T-helper 1 cell treated with Interleukin-12 subunit alpha and Interleukin-12 subunit beta and Interleukin-4 antibody, amounts not matched to agents 30 ng/mL and 1 ng/mL, for 36 hours (primary cell): ENCODE measurements around the gene BOD1. TPM values are rescaled to one million over a fixed set of nuclear protein-coding genes. Genes with fewer than 3 reads are reported as not detected.

Experiments
- intact Hi-C: fragments of 100-400 bp; cut with micrococcal nuclease; formaldehyde crosslinking; loops from one replicate; pipeline ENCODE4 v1.15.1; 2024
- total RNA-seq: library from RNA; stranded (reverse); gene quantifications from 2 replicates; pipeline ENCODE4 v1.2.3, GENCODE V29; 2022

BOD1 gene
- total RNA-seq, 1 donor from 2014 or later, result 19.7 TPM

DNA sequence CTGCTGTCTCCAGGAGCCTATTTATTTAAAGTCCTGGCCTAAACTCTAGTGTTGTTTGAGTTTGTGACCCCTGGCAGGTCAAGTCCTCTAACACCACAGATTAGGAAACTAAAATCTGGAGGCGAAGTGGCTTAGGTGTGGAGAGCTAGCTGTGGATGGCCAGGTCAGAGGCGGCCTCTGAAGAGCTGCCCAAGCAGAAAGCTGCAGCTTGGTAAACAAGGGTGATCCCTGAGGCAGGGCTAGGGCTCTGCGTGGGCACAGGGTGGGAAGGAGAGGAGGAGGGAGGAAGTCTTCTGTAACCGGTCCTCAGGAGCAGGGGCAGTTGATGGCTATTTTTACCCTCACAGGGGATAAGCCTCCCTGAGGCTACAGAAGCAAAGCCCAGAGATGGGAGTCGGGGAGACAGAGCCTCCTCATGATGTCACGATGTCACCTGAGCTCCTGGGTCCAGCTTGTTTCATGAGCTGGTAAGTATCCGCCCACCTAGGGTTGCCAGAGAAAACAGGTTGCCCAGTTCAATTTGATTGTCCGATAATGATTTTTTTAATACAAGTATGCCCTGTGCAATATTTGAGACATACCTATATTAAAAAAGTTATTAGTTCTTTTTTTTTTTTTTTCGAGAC lies 25.9 kb upstream of the BOD1 start:
- intact Hi-C loops, result no loop called here

- intact Hi-C loops, result no loop called here
These were observed 23.8 kb upstream of the BOD1 start for GRCh38 chr5:173640156-173640804.

GRCh38 chr5:173638126-173639040 lies 21.9 kb upstream of the BOD1 start:
- intact Hi-C loops, result no loop called here

- intact Hi-C loops, result no loop called here
These were observed 20.9 kb upstream of the BOD1 start for GRCh38 chr5:173637340-173637739.

- intact Hi-C loops, result no loop called here
These were observed 18.1 kb upstream of the BOD1 start for GRCh38 chr5:173634465-173634983.

DNA sequence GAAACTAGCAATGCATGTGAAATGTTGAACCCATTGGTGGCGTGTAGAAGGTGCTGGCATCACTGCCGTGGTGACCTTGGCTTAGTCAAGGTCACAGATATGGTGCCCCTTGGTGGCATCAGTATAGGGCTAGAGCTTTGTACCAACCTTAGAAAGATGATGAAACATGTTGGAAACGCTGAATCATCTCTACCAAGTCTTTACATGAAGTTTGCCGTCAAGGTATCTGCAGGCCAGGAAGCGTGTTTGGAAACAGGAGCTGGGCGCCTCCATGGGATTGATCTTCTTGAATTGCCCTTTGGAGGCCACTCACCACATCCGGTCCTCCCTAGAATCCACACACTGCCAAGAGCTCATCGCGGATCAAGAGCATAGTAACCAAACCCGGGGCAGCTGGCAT lies 16.9 kb upstream of the BOD1 start:
- intact Hi-C loops, result no loop called here

DNA sequence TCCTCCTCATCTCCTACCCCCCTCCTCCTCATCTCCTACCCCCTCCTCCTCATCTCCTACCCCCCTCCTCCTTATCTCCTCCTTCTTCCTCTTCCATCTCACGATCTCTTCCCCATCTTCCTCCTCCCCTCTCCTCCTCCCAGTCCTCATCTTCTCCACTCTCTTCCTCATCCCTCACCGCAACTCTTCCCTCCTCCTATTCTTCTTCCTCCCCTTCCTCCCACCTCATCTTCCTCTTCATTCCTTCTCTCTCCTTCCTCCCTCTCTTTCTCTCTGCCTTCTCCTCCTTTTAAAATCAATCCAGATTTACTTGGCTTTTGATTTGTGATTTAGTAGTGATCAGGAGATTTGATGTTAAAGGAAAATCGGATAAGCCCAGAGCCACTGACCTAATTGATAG lies 15.0 kb upstream of the BOD1 start:
- intact Hi-C loops, result no loop called here

DNA sequence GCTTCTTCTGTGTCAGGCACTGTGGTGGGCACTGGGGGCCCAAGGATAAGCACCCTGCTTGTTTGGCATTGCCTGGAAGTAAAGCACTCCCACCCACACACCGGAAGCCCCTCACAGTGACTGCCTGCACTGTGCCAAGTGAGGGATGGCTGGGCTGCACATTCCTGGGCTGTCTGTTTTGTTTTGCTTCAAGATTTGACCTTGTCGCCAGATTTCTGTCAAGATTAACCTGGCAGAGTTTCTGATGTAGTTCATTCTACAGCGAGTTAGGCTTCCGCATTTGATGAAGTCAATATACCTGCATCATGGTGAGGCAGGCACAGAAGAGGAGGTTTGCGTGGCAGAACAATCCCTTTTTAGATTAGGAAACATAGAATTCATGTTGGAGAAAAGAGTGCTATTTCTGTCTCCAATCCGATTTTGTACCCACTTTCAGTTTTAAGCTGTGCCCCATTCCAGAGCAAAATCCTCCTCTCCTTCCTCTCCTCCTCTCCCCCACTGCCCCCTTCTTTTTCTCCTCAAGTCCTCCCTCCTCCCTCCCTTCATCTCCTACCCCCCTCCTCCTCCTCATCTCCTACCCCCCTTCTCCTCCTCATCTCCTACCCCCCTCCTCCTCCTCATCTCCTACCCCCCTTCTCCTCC lies 14.4 kb upstream of the BOD1 start:
- intact Hi-C loops, result no loop called here

- intact Hi-C loops, result no loop called here
These were observed 13.2 kb upstream of the BOD1 start for GRCh38 chr5:173629628-173630027.

GRCh38 chr5:173628501-173628900 lies 12.1 kb upstream of the BOD1 start:
- intact Hi-C loops, result no loop called here

DNA sequence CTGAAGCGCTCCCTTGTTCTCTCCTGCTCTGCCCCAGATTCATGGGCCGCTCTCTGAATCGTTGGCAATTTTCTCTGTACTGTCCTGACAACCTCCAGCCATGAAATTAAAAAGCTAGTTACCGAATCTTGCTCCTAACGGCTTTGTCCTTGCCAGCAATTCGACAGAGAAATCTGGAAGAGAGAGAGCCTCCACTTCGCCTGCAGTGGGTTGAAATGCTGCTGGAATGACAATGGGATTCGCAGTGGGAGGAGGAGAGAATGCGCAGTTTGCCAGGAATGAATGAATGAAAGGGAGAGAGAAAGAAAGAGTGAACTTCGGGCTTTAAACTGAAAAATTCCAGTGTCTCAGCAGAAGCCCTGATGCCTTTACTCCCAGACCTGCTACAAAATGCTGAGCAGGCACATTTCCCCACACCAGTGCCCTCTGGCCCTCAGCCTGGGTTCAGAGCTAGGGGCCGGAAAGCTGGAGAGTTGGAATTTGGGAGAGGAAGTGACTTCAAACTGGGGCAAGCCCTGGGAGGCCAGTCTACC lies 11.5 kb upstream of the BOD1 start:
- intact Hi-C loops, result no loop called here

DNA sequence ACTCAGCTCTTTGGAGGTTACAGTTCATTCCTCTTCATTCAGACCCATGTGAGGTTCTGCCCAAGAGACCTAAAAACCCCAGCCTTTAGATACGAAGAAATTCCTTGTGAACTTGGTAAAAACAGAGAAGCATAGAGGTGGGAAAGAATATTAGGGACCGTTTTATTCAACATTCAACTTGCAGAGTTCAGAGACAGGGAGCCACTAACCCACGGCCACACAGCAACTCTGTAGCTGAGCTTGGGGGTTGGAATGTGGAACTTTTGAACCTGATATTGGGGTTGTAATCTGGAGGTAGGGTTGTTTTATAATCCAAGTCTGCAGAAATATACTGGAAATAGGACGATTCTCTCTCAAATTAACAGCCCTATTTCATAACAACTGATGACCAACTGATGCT lies 10.8 kb upstream of the BOD1 start:
- intact Hi-C loops, result no loop called here

DNA sequence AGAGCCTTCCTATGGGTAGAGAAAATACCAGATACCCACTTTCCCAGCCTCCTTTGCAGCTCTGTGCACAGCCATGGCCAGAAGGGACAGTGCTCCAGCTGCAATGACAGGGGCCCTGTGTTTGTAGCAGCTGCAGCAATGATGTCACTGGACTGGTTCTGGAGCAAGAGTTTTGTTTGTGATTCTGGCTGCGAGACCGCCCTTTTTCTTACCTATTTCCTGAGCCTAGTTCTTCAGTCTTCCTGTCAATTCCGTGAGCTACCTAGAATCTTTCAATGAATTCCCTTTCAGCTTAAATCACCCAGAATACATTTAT lies 10.0 kb upstream of the BOD1 start:
- intact Hi-C loops, result no loop called here

GRCh38 chr5:173625673-173626504 lies 9.4 kb upstream of the BOD1 start:
- intact Hi-C loops, result no loop called here

- intact Hi-C loops, result no loop called here
These were observed 8.8 kb upstream of the BOD1 start for GRCh38 chr5:173625261-173625660.

DNA sequence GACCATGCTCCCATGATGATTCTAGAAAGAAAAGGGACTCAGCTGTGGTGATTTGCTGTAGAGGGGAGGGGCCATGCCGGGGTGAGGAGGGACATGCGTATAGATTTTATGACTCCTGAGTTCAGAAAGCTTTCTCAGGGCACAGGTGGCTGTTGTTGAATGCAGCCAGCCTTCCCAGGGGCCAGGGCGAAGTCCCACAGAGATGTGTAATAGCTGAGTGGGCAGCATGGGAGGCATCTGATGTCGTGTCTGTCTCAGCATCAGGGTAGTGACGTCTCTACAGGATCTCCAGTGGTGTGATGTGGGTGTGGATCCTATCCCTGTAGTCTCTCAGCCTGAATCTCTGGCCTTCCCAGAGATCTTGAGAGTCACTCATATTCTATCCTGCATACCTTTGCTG lies 7.8 kb upstream of the BOD1 start:
- intact Hi-C loops, result no loop called here

DNA sequence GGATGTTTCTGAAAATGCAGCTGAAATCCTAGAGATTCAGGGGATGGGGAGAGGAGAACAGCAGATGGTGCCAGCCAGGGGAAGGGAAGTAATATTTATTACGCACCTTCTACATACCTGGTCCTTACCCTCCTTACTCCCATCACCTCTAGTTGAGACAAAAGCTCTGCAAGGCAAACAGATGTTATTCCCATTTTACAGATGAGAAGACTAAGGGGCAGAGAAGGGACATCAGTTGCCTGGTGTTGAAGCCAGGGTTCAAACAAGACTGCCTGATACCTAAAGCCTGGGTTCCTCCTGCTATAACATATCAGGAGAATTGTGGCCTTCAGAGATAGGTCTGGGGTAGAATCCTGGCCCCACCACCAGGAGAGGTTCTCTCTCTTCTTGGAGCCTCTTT lies 7.3 kb upstream of the BOD1 start:
- intact Hi-C loops, result no loop called here

DNA sequence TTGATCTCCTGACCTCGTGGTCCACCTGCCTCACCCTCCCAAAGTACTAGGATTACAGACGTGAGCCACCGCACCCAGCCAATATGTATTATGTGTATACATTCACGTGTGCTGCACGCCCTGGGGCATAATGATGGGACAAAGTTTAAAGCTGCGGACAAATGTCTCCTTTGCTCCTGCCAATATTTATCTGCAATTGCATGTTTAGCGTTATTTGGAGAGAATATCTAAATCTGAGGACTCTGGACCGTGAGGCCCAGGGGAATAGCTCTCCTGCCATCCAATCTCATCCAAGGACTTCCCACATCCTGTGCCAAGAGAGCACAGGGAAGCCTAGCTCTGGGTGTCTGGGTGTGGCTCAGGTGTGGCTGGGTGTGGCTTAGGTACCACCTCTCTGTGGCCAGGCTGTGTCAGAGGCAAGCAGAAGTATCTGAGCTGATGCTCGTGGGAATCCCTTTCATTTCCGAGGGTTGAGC lies 6.9 kb upstream of the BOD1 start:
- intact Hi-C loops, result no loop called here

GRCh38 chr5:173622183-173623047 lies 6.0 kb upstream of the BOD1 start:
- intact Hi-C loops, result no loop called here

DNA sequence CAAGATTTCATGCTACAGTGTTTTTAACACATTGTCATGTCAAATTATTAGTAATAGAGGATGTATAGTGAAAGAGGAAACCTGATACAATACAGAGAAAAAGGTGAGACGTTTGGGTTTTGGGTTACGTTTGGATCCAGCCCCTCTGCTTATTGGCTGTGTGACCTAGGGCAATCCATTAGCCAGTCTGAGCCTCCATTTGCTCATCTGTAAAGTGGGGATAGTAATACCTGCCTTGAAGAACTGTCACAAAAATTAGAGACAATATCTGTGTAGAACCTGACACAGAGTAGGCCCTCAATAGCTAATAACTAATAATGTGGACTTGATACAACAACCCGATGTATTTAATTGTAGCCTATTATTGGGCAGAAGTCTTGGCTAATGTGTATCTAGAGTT lies 4.3 kb upstream of the BOD1 start:
- intact Hi-C loops, result no loop called here
